Measurements from ENCODE around the gene FRMD5.

GRCh38 chr15:43974852-43975251, 220.2 kb downstream of the FRMD5 start:
- TF ChIP-seq CTCF (IDR thresholded peaks at IDR 0.05) (no peak), POLR2A (IDR thresholded peaks at IDR 0.05) (no peak)
